ENCODE data around the gene HTR5A. TPM values are rescaled to one million over a fixed set of nuclear protein-coding genes. Genes with fewer than 3 reads are reported as not detected.

Gene HTR5A
- total RNA-seq, 4 donors from 2014 or later = not detected

- Histone ChIP-seq H3K27me3 (peaks cover 3% of the 10 kb centered on the region), H3K4me3 (no peak overlapping the region), H3K27ac (no peak overlapping the region), H3K9me3 (no peaks in the 10 kb centered on the region), H3K4me1 (no peaks in the 10 kb centered on the region), H3K36me3 (no peaks in the 10 kb centered on the region)
- WGBS = 51% methylated on average over 5 of the region's 5 CpGs
- DNase-seq (ENCODE audit: low spot score in 2 of 2) = no peak
- TF ChIP-seq POLR2A (IDR thresholded peaks at IDR 0.05) (no peak), CTCF (IDR thresholded peaks at IDR 0.05) (no peak), POLR2AphosphoS5 (IDR thresholded peaks at IDR 0.05) (no peak), EP300 (IDR thresholded peaks at IDR 0.05) (no peak)
These were observed 52.7 kb downstream of the HTR5A start for GRCh38 chr7:155122831-155123230.

- Histone ChIP-seq H3K9me3 (no peaks in the 10 kb centered on the region), H3K36me3 (no peaks in the 10 kb centered on the region), H3K27me3 (peaks cover 3% of the 10 kb centered on the region), H3K27ac (no peak overlapping the region), H3K4me1 (no peaks in the 10 kb centered on the region), H3K4me3 (no peak overlapping the region)
- TF ChIP-seq EP300 (IDR thresholded peaks at IDR 0.05) = no peak
- WGBS = 76% methylated on average over 1 of the region's 1 CpG
- DNase-seq (ENCODE audit: low spot score in 2 of 2) = no peak
These were observed 53.3 kb downstream of the HTR5A start for GRCh38 chr7:155123413-155123812.

GRCh38 chr7:155124706-155125105, 54.6 kb downstream of the HTR5A start:
- Histone ChIP-seq H3K4me1 (no peaks in the 10 kb centered on the region), H3K27ac (no peak overlapping the region), H3K27me3 (peaks cover 3% of the 10 kb centered on the region), H3K36me3 (no peaks in the 10 kb centered on the region), H3K4me3 (no peak overlapping the region), H3K9me3 (no peaks in the 10 kb centered on the region)
- DNase-seq (ENCODE audit: low spot score in 2 of 2) = peak in 1 of 2 donors; percentile 68
- WGBS = 81% methylated on average over 8 of the region's 8 CpGs
- TF ChIP-seq POLR2AphosphoS5 (IDR thresholded peaks at IDR 0.05) (no peak), POLR2A (IDR thresholded peaks at IDR 0.05) (no peak), CTCF (IDR thresholded peaks at IDR 0.05) (no peak), EP300 (IDR thresholded peaks at IDR 0.05) (no peak)

- Histone ChIP-seq H3K4me1 (no peaks in the 10 kb centered on the region), H3K27me3 (peaks cover 3% of the 10 kb centered on the region), H3K27ac (no peak overlapping the region), H3K9me3 (no peaks in the 10 kb centered on the region), H3K36me3 (no peaks in the 10 kb centered on the region), H3K4me3 (no peak overlapping the region)
- DNase-seq (ENCODE audit: low spot score in 2 of 2) = no peak
- no peak for TF ChIP-seq POLR2AphosphoS5 (IDR thresholded peaks at IDR 0.05)
- WGBS = 87% methylated on average over 10 of the region's 10 CpGs
These were observed 59.1 kb downstream of the HTR5A start for GRCh38 chr7:155129186-155129585.

GRCh38 chr7:155129789-155130188, 59.7 kb downstream of the HTR5A start:
- Histone ChIP-seq H3K27me3 (peaks cover 3% of the 10 kb centered on the region), H3K4me1 (no peaks in the 10 kb centered on the region), H3K27ac (no peak overlapping the region), H3K9me3 (no peaks in the 10 kb centered on the region), H3K4me3 (no peak overlapping the region), H3K36me3 (no peaks in the 10 kb centered on the region)
- TF ChIP-seq CTCF (IDR thresholded peaks at IDR 0.05) (no peak), POLR2AphosphoS5 (IDR thresholded peaks at IDR 0.05) (no peak), POLR2A (IDR thresholded peaks at IDR 0.05) (no peak), EP300 (IDR thresholded peaks at IDR 0.05) (no peak)
- DNase-seq (ENCODE audit: low spot score in 2 of 2) = no peak
- 78% methylated on average over 7 of the region's 7 CpGs for WGBS

GRCh38 chr7:155130493-155130892, 60.4 kb downstream of the HTR5A start:
- no peak for DNase-seq (ENCODE audit: low spot score in 2 of 2)
- Histone ChIP-seq H3K9me3 (no peaks in the 10 kb centered on the region), H3K4me3 (no peak overlapping the region), H3K4me1 (no peaks in the 10 kb centered on the region), H3K36me3 (no peaks in the 10 kb centered on the region), H3K27me3 (no peaks in the 10 kb centered on the region), H3K27ac (no peak overlapping the region)
- TF ChIP-seq CTCF (IDR thresholded peaks at IDR 0.05) (no peak), POLR2A (IDR thresholded peaks at IDR 0.05) (no peak), EP300 (IDR thresholded peaks at IDR 0.05) (no peak), POLR2AphosphoS5 (IDR thresholded peaks at IDR 0.05) (no peak)
- 94% methylated on average over 14 of the region's 14 CpGs for WGBS
